Mesenchymal stem cell (in vitro differentiated cells and primary cell): ENCODE data around the gene ZBTB16.

Experiments used
- DNase-seq: peaks from one replicate; pipeline ENCODE4 v3.0.0-alpha.2; 2013
- H2AFZ ChIP-seq: one replicate; pipeline ENCODE4 v1.6.1; 2013; ENCODE audit warnings: low read depth, mild to moderate bottlenecking, control low read depth, inconsistent platforms, low read length, moderate library complexity
- H2AK5ac ChIP-seq: 2 replicates; pipeline ENCODE4 v1.6.1; 2013; ENCODE audit warnings: low read length, moderate library complexity, mild to moderate bottlenecking, inconsistent platforms; ENCODE audit not compliant: severe bottlenecking
- H2BK120ac ChIP-seq: one replicate; pipeline ENCODE4 v1.6.1; 2013; ENCODE audit warnings: low read depth, mild to moderate bottlenecking, inconsistent platforms, low read length, moderate library complexity
- H2BK12ac ChIP-seq, 2 experiments: one replicate each; pipeline ENCODE4 v1.6.1; 2013; ENCODE audit warnings: inconsistent platforms in 2 of 2, low read length in 2 of 2, mild to moderate bottlenecking in 2 of 2, moderate library complexity in 2 of 2, control low read depth in 1 of 2
- H2BK15ac ChIP-seq: one replicate; pipeline ENCODE4 v1.6.1; 2013; ENCODE audit warnings: mild to moderate bottlenecking, low read depth, inconsistent platforms; ENCODE audit not compliant: poor library complexity, severe bottlenecking
- H2BK5ac ChIP-seq: 2 replicates; pipeline ENCODE4 v1.6.1; 2013; ENCODE audit warnings: low read depth, mild to moderate bottlenecking, low read length, control low read depth, inconsistent platforms; ENCODE audit not compliant: poor library complexity, severe bottlenecking
- H3K14ac ChIP-seq, 2 experiments: one replicate each; pipeline ENCODE4 v1.6.1; 2013; ENCODE audit warnings: inconsistent platforms in 2 of 2, low read length in 2 of 2, control low read depth in 1 of 2, mild to moderate bottlenecking in 1 of 2, moderate library complexity in 1 of 2
- H3K18ac ChIP-seq, 2 experiments: one replicate each; pipeline ENCODE4 v1.6.1; 2013; ENCODE audit warnings: inconsistent platforms in 2 of 2, low read length in 2 of 2, control low read depth in 1 of 2, low read depth in 1 of 2, mild to moderate bottlenecking in 1 of 2
- H3K23ac ChIP-seq, 2 experiments: one replicate each; pipeline ENCODE4 v1.6.1; 2013; ENCODE audit warnings: inconsistent platforms in 2 of 2, low read length in 2 of 2, mild to moderate bottlenecking in 2 of 2, moderate library complexity in 2 of 2, control low read depth in 1 of 2
- H3K27ac ChIP-seq: 2 replicates; pipeline ENCODE4 v1.5.1; 2013; ENCODE audit warnings: mild to moderate bottlenecking, moderate library complexity, low read length, control low read depth, inconsistent platforms; ENCODE audit not compliant: poor library complexity, severe bottlenecking
- H3K27me3 ChIP-seq, 2 experiments: 2 replicates each; pipeline versions ENCODE4 v1.6.1 to v1.7.0; 2013; ENCODE audit warnings: low read length in 2 of 2, mild to moderate bottlenecking in 2 of 2, moderate library complexity in 2 of 2, control low read depth in 1 of 2, inconsistent platforms in 1 of 2; ENCODE audit not compliant: control insufficient read depth in 1 of 2, insufficient read depth in 1 of 2
- H3K36me3 ChIP-seq, 2 experiments: 2 replicates each; pipeline versions ENCODE4 v1.6.1 to v1.7.0; 2013; ENCODE audit warnings: low read length in 2 of 2, control low read depth in 1 of 2, inconsistent platforms in 1 of 2, low read depth in 1 of 2, mild to moderate bottlenecking in 1 of 2; ENCODE audit not compliant: insufficient read depth in 2 of 2, control insufficient read depth in 1 of 2
- H3K4ac ChIP-seq, 2 experiments: one replicate each; pipeline ENCODE4 v1.6.1; 2013; ENCODE audit warnings: inconsistent platforms in 2 of 2, low read length in 2 of 2, mild to moderate bottlenecking in 2 of 2, moderate library complexity in 2 of 2, control low read depth in 1 of 2, low read depth in 1 of 2
- H3K4me1 ChIP-seq: 2 replicates; pipeline ENCODE4 v1.6.1; 2013; ENCODE audit warnings: low read depth, low read length, control low read depth; ENCODE audit not compliant: control insufficient read depth, insufficient read depth
- H3K4me2 ChIP-seq: 2 replicates; pipeline ENCODE4 v1.6.1; 2013; ENCODE audit warnings: low read length, mild to moderate bottlenecking, inconsistent platforms; ENCODE audit not compliant: poor library complexity, severe bottlenecking
- H3K4me3 ChIP-seq, 2 experiments: 2 replicates each; pipeline versions ENCODE4 v1.5.1 to v1.7.0; 2013; ENCODE audit warnings: low read length in 2 of 2, mild to moderate bottlenecking in 2 of 2, control low read depth in 1 of 2, low read depth in 1 of 2; ENCODE audit not compliant: insufficient read depth in 1 of 2
- H3K79me1 ChIP-seq: replicated peaks from 2 replicates; pipeline ENCODE4 v1.6.1; 2013; ENCODE audit warnings: mild to moderate bottlenecking, control low read depth, low read length, inconsistent platforms; ENCODE audit not compliant: poor library complexity, severe bottlenecking
- H3K9ac ChIP-seq: 2 replicates; pipeline ENCODE4 v1.7.0; 2013; ENCODE audit warnings: mild to moderate bottlenecking, low read length, moderate library complexity
- H3K9me3 ChIP-seq: 2 replicates; pipeline ENCODE4 v1.7.0; 2013; ENCODE audit warnings: mild to moderate bottlenecking, low read length; ENCODE audit not compliant: control insufficient read depth
- H4K8ac ChIP-seq: one replicate; pipeline ENCODE4 v1.6.1; 2013; ENCODE audit warnings: inconsistent platforms, mild to moderate bottlenecking, low read length, moderate library complexity
- H4K91ac ChIP-seq: one replicate; pipeline ENCODE4 v1.6.1; 2013; ENCODE audit warnings: mild to moderate bottlenecking, low read length, inconsistent platforms
- WGBS: methylation state at CpG from one replicate; pipeline ENCODE4 v1.1.7; 2013; ENCODE audit warnings: mixed read lengths; 5-methylcytosine and 5-hydroxymethylcytosine counted together

The ZBTB16 gene

DNA sequence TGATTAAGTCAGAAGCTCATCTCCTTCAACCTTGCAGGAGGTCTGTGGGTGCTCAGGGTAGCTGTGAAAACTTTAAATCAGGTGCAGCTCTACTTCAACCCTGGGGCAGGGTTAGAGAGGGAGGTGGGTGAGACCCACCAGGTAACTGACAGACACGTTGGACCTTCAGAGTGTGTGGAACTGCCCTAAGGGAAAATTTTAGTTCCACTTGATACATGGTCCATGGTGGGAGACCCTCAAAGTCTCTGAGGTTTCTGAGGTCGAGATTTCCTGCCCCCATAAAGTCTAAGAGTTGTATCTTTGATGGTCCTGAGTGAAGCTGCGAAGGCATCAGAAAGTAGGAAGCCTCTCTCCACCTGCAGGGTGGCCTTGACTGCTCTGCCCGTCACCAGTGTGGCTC lies 212.8 kb downstream of the ZBTB16 start:
- WGBS = 70% methylated on average over 4 of the region's 4 CpGs
- Histone ChIP-seq H3K4me3 (no peak overlapping the region), H2BK5ac (no peak overlapping the region), H3K9me3 (peaks cover 4% of the 10 kb centered on the region), H3K14ac (no peak overlapping the region), H2AK5ac (no peak overlapping the region), H3K27ac (no peak overlapping the region), H3K9ac (no peak overlapping the region), H2BK15ac (no peak overlapping the region), H2AFZ (no peak overlapping the region), H2BK12ac (no peak overlapping the region), H3K4me2 (no peak overlapping the region), H4K8ac (no peak overlapping the region), H4K91ac (no peak overlapping the region), H3K23ac (no peak overlapping the region), H3K79me1 (no peaks in the 10 kb centered on the region), H3K18ac (no peak overlapping the region), H3K27me3 (peaks cover 47 to 60% of the 10 kb centered on the region in 2 experiments), H3K4ac (no peak overlapping the region), H2BK120ac (no peak overlapping the region), H3K4me1 (no peaks in the 10 kb centered on the region), H3K36me3 (no peaks in the 10 kb centered on the region)
- no peak for DNase-seq

DNA sequence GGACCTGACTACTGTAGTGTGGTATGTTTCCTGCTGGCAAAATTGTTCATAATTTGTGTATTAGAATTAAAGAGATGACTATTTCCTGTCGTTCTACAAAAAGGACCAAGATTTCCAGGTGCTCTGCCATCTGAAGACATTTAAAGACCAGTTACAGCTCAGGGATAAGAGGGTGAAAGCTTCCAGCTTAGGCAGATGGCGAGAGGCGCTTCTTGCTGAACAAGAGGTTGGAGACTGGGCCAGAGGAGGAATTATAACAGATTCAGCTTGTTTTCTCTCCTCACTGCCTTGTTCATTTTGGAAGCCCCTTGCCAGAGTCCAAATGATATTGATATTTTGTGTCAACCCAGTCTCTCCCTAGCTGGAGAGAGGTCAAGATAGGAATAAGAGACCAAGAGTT lies 213.6 kb downstream of the ZBTB16 start:
- Histone ChIP-seq H2AK5ac (no peak overlapping the region), H4K8ac (no peak overlapping the region), H4K91ac (no peak overlapping the region), H3K79me1 (no peaks in the 10 kb centered on the region), H2BK5ac (no peak overlapping the region), H2BK12ac (no peak overlapping the region), H3K4me3 (no peak overlapping the region), H3K27me3 (peaks cover 47 to 60% of the 10 kb centered on the region in 2 experiments), H2BK15ac (no peak overlapping the region), H3K9ac (no peak overlapping the region), H3K14ac (no peak overlapping the region), H3K4me1 (no peaks in the 10 kb centered on the region), H3K27ac (no peak overlapping the region), H3K4ac (no peak overlapping the region), H2BK120ac (no peak overlapping the region), H3K36me3 (no peaks in the 10 kb centered on the region), H3K18ac (no peak overlapping the region), H3K23ac (no peak overlapping the region), H3K4me2 (no peak overlapping the region), H3K9me3 (peaks cover 4% of the 10 kb centered on the region), H2AFZ (no peak overlapping the region)
- no peak for DNase-seq
- 100% methylated on average over 2 of the region's 3 CpGs for WGBS

DNA sequence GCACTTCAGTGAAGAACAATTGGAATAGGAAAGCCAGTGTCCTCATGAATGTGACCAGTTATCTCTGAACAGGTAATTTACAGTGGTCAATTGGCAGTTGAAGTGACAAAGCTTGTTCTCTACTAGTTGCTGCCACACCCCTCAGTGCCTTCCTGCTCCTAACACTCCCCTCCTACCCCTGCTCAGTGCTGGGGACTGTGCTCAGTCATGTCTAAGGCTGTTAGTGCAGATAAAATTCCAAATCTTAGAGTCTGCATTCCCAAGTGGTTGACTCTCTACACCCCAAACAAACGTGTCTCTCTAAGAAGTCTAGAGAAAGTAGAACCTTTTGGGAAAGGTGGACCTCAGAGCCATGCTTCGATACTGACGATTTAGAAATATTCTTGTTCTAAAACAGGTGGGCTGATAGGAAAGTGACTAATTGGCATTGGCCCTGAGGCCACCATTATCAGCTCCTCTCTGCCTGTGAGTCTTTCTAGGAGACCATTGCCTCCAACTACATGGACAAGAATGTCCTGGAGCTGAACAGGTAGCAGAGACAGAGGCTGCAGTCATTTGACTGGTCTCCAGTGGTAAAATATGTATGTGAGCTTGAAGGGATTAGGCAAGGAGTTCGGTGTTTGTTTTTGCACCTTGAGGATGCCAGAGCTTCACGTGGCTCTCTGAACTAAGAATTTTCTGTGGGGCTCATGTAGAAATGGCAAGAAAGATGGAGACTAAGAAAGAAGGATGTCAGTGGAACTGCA lies 214.6 kb downstream of the ZBTB16 start:
- H2BK12ac ChIP-seq = no peak overlapping the region
- no peak overlapping the region for H3K9ac ChIP-seq
- no peaks in the 10 kb centered on the region for H3K36me3 ChIP-seq
- no peak overlapping the region for H3K4me2 ChIP-seq
- H4K8ac ChIP-seq = no peak overlapping the region
- no peak overlapping the region for H4K91ac ChIP-seq
- 85% methylated on average over 5 of the region's 5 CpGs for WGBS
- H3K27me3 ChIP-seq = peaks cover 47 to 60% of the 10 kb centered on the region in 2 experiments
- no peak overlapping the region for H3K14ac ChIP-seq
- H3K4me3 ChIP-seq = no peak overlapping the region
- H3K18ac ChIP-seq = no peak overlapping the region
- H2BK120ac ChIP-seq = no peak overlapping the region
- no peak for DNase-seq
- no peaks in the 10 kb centered on the region for H3K79me1 ChIP-seq
- H3K23ac ChIP-seq = no peak overlapping the region
- no peak overlapping the region for H3K27ac ChIP-seq
- no peak overlapping the region for H2AFZ ChIP-seq
- peaks cover 4% of the 10 kb centered on the region for H3K9me3 ChIP-seq
- no peak overlapping the region for H2BK5ac ChIP-seq
- H2AK5ac ChIP-seq = no peak overlapping the region
- H3K4ac ChIP-seq = no peak overlapping the region
- no peak overlapping the region for H2BK15ac ChIP-seq
- H3K4me1 ChIP-seq = no peaks in the 10 kb centered on the region

DNA sequence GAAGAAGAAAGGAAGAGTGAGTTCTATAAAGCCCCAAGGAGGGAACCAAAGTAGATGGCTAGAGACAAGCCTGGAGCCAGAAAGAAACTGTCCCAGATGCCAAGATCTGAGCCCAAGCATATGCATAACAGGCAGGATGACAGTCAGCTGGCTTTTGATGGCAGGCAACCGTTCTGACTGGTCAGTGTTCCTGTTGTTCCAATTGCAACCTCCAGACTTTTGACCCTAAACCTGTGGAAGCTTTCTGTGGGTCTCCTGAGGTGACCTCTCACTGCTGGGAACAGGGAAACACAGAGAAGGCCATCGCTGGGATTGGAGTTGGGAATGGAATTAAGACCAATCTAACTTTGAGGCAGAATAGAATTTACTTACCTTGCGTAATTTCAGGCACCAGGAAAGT lies 215.1 kb downstream of the ZBTB16 start:
- Histone ChIP-seq H4K8ac (no peak overlapping the region), H3K9ac (no peak overlapping the region), H3K4me1 (no peaks in the 10 kb centered on the region), H3K23ac (no peak overlapping the region), H4K91ac (no peak overlapping the region), H3K79me1 (no peaks in the 10 kb centered on the region), H2AFZ (no peak overlapping the region), H3K14ac (no peak overlapping the region), H3K36me3 (no peaks in the 10 kb centered on the region), H2BK15ac (no peak overlapping the region), H3K9me3 (peaks cover 4% of the 10 kb centered on the region), H3K4me2 (no peak overlapping the region), H2BK120ac (no peak overlapping the region), H2BK5ac (no peak overlapping the region), H2AK5ac (no peak overlapping the region), H2BK12ac (no peak overlapping the region), H3K18ac (no peak overlapping the region), H3K4ac (no peak overlapping the region), H3K27me3 (peaks cover 47 to 60% of the 10 kb centered on the region in 2 experiments), H3K4me3 (no peak overlapping the region), H3K27ac (no peak overlapping the region)
- WGBS = 51% methylated on average over 2 of the region's 3 CpGs
- DNase-seq = no peak
